CD4-positive, alpha-beta T cell (primary cell): ENCODE measurements around the gene RBMS3. TPM values are rescaled to one million over a fixed set of nuclear protein-coding genes. Genes with fewer than 3 reads are reported as not detected.

Experiments used
- ATAC-seq: fragments of 200-7000 bp; cut with Tn5 transposase; one replicate; pipeline ENCODE4 v1.10.0; 2022; ENCODE audit warnings: mild to moderate bottlenecking; ENCODE audit not compliant: poor library complexity
- CTCF ChIA-PET: fragments of 350-600 bp; sonication (Branson Sonifier 250); formaldehyde crosslinking; loops from one replicate; lab custom pipeline; 2021; ENCODE audit warnings: antibody characterized with exemption, inconsistent platforms; lab: Charles Lee
- POLR2A ChIA-PET: fragments of 350-600 bp; sonication (Branson Sonifier 250); formaldehyde crosslinking; loops from one replicate; lab custom pipeline; 2021; ENCODE audit warnings: antibody characterized with exemption, inconsistent platforms; lab: Charles Lee
- DNase-seq, 14 experiments: peaks; one replicate each; pipeline ENCODE4 v3.0.0-alpha.2; 2013 to 2020; ENCODE audit warnings: mixed read lengths in 2 of 14
- H3K27ac ChIP-seq, 2 donors: one replicate each; pipeline versions ENCODE4 v1.5.1 to v1.7.0; 2013; ENCODE audit warnings: low read length in 2 of 2, low read depth in 1 of 2, mild to moderate bottlenecking in 1 of 2
- H3K27me3 ChIP-seq, 2 experiments: 1 replicate in 1 of 2; 2 replicates in 1 of 2; pipeline versions ENCODE4 v1.6.1 to v1.7.0; 2013; ENCODE audit warnings: low read length in 2 of 2, control low read depth in 1 of 2, mild to moderate bottlenecking in 1 of 2, moderate library complexity in 1 of 2; ENCODE audit not compliant: insufficient read depth in 2 of 2, control insufficient read depth in 1 of 2
- H3K36me3 ChIP-seq: one replicate; pipeline ENCODE4 v1.6.1; 2013; ENCODE audit warnings: low read length, control low read depth; ENCODE audit not compliant: insufficient read depth
- H3K4me1 ChIP-seq: one replicate; pipeline ENCODE4 v1.6.1; 2013; ENCODE audit warnings: low read length, control low read depth; ENCODE audit not compliant: insufficient read depth
- H3K4me3 ChIP-seq: one replicate; pipeline ENCODE4 v1.5.1; 2013; ENCODE audit warnings: mild to moderate bottlenecking, low read length, moderate library complexity
- H3K9me3 ChIP-seq, 2 experiments: 1 replicate in 1 of 2; 2 replicates in 1 of 2; pipeline versions ENCODE4 v1.6.1 to v1.7.0; 2013; ENCODE audit warnings: low read length in 2 of 2, mild to moderate bottlenecking in 2 of 2, control low read depth in 1 of 2, moderate library complexity in 1 of 2; ENCODE audit not compliant: control insufficient read depth in 1 of 2, insufficient read depth in 1 of 2
- H3K27ac Mint-ChIP-seq: one replicate; pipeline ENCODE4 v1.8.0; 2020; ENCODE audit warnings: mixed read lengths
- H3K27me3 Mint-ChIP-seq: one replicate; pipeline ENCODE4 v1.8.0; 2021; ENCODE audit warnings: mixed read lengths
- H3K36me3 Mint-ChIP-seq: one replicate; pipeline ENCODE4 v1.8.0; 2021; ENCODE audit warnings: low read depth, mixed read lengths
- H3K4me1 Mint-ChIP-seq: one replicate; pipeline ENCODE4 v1.8.0; 2021; ENCODE audit warnings: low read depth, mixed read lengths
- H3K4me3 Mint-ChIP-seq: one replicate; pipeline ENCODE4 v1.8.0; 2020; ENCODE audit warnings: mild to moderate bottlenecking, mixed read lengths
- H3K9me3 Mint-ChIP-seq: one replicate; pipeline ENCODE4 v1.8.0; 2020; ENCODE audit warnings: mixed read lengths
- CTCF ChIP-seq: fragments of 200-600 bp; IDR thresholded peaks from one replicate; pipeline ENCODE4 v1.8.0; 2022; ENCODE audit warnings: antibody characterized with exemption, mild to moderate bottlenecking
- intact Hi-C, 2 experiments: fragments of 100-400 bp; cut with DNase I in 1 of 2; cut with micrococcal nuclease in 1 of 2; formaldehyde crosslinking; loops; one replicate each; pipeline versions ENCODE4 v1.15.1 to v1.9.0; 2023 to 2025; cut with DNase I, micrococcal nuclease
- total RNA-seq, 174 experiments: library from RNA in 2 of 174; stranded (reverse) in 2 of 174; gene quantifications; one replicate each; pipeline ENCODE4 v1.2.3 and lab custom pipeline; 2021 to 2026

The RBMS3 gene
- total RNA-seq, 2 experiments from 2014 or later: 1.6 to 1.7 TPM

GRCh38 chr3:29297998-29298397 lies 17.1 kb downstream of the RBMS3 start:
- no peaks in the 10 kb centered on the region for H3K4me1 ChIP-seq
- DNase-seq (no peak), ATAC-seq (no peak)
- Mint-ChIP-seq H3K4me1 (peaks cover 13% of the 10 kb centered on the region), H3K36me3 (no peaks in the 10 kb centered on the region), H3K9me3 (no peaks in the 10 kb centered on the region), H3K27ac (no peak overlapping the region), H3K4me3 (no peak overlapping the region), H3K27me3 (no peaks in the 10 kb centered on the region)
- TF ChIP-seq CTCF: no peak
- H3K27ac ChIP-seq: no peak overlapping the region
- ChIA-PET POLR2A (interaction anchor here (0.7 kb wide), 1 partner anchor 17 kb away, joined by 3 read pairs; the partner anchor contains the start of gene RBMS3), CTCF (no interaction called here)
- H3K9me3 ChIP-seq: no peaks in the 10 kb centered on the region
- no peaks in the 10 kb centered on the region for H3K27me3 ChIP-seq
- H3K4me3 ChIP-seq: no peak overlapping the region
- H3K36me3 ChIP-seq: no peaks in the 10 kb centered on the region
- intact Hi-C loops: no loop called here

- POLR2A ChIA-PET: no interaction called here
- no peaks in the 10 kb centered on the region for H3K4me1 ChIP-seq
- no peak overlapping the region for H3K4me3 ChIP-seq
- H3K9me3 Mint-ChIP-seq: no peaks in the 10 kb centered on the region
- no peaks in the 10 kb centered on the region for H3K36me3 Mint-ChIP-seq
- H3K4me3 Mint-ChIP-seq: no peak overlapping the region
- intact Hi-C loops: no loop called here
- H3K27ac Mint-ChIP-seq: no peak overlapping the region
- ATAC-seq (no peak), DNase-seq (no peak)
- no peak overlapping the region for H3K27ac ChIP-seq
- H3K4me1 Mint-ChIP-seq: peaks cover 13% of the 10 kb centered on the region
- no peak for TF ChIP-seq CTCF
- no peaks in the 10 kb centered on the region for H3K27me3 ChIP-seq
- H3K27me3 Mint-ChIP-seq: no peaks in the 10 kb centered on the region
- no peaks in the 10 kb centered on the region for H3K36me3 ChIP-seq
- no peaks in the 10 kb centered on the region for H3K9me3 ChIP-seq
- CTCF ChIA-PET: interaction anchor here (0.8 kb wide), 1 partner anchor 12 kb away, joined by 3 read pairs; no protein-coding TSS in a partner anchor
These were observed 20.6 kb downstream of the RBMS3 start for GRCh38 chr3:29301332-29302019.

- H3K4me3 ChIP-seq: no peak overlapping the region
- no peak overlapping the region for H3K27ac Mint-ChIP-seq
- H3K36me3 Mint-ChIP-seq: no peaks in the 10 kb centered on the region
- no peak for ATAC-seq
- no peak for TF ChIP-seq CTCF
- no peaks in the 10 kb centered on the region for H3K36me3 ChIP-seq
- no peaks in the 10 kb centered on the region for H3K27me3 ChIP-seq
- H3K27me3 Mint-ChIP-seq: no peaks in the 10 kb centered on the region
- no peak overlapping the region for H3K27ac ChIP-seq
- H3K4me1 Mint-ChIP-seq: peaks cover 13% of the 10 kb centered on the region
- intact Hi-C loops: no loop called here
- ChIA-PET CTCF (interaction anchor here (0.8 kb wide), 1 partner anchor 13 kb away, joined by 3 read pairs; no protein-coding TSS in a partner anchor), POLR2A (no interaction called here)
- no peaks in the 10 kb centered on the region for H3K9me3 Mint-ChIP-seq
- no peak overlapping the region for H3K4me3 Mint-ChIP-seq
- no peak for DNase-seq
- no peaks in the 10 kb centered on the region for H3K9me3 ChIP-seq
- H3K4me1 ChIP-seq: no peaks in the 10 kb centered on the region
These were observed 21.7 kb downstream of the RBMS3 start for GRCh38 chr3:29302619-29303018.
